ENCODE data around the gene SRL. TPM values are rescaled to one million over a fixed set of nuclear protein-coding genes. Genes with fewer than 3 reads are reported as not detected.

Gene SRL
- total RNA-seq, 1 donor from 2014 or later: not detected

GRCh38 chr16:4270091-4270490 is 28.2 kb upstream of the SRL start:
- DNase-seq (ENCODE audit: low read depth): no peak

GRCh38 chr16:4266372-4266771 is 24.5 kb upstream of the SRL start:
- no peak for DNase-seq (ENCODE audit: low read depth)
- TF ChIP-seq CTCF (conservative IDR thresholded peaks at IDR 0.05; ENCODE audit: low read depth, low read length): no peak
- no peak overlapping the region for H3K4me3 ChIP-seq (ENCODE audit: low read depth, low read length)

More at GRCh38 chr16:4270091-4270490, 28.2 kb upstream of the SRL start:
- no peak for TF ChIP-seq CTCF (conservative IDR thresholded peaks at IDR 0.05; ENCODE audit: low read depth, low read length)
- H3K4me3 ChIP-seq (ENCODE audit: low read depth, low read length): no peak overlapping the region

- DNase-seq (ENCODE audit: low read depth): no peak
- no peak overlapping the region for H3K4me3 ChIP-seq (ENCODE audit: low read depth, low read length)
- no peak for TF ChIP-seq CTCF (conservative IDR thresholded peaks at IDR 0.05; ENCODE audit: low read depth, low read length)
Observed at GRCh38 chr16:4265676-4266075, 23.8 kb upstream of the SRL start.

GRCh38 chr16:4264546-4264945 is 22.7 kb upstream of the SRL start:
- no peak for TF ChIP-seq CTCF (conservative IDR thresholded peaks at IDR 0.05; ENCODE audit: low read depth, low read length)
- DNase-seq (ENCODE audit: low read depth): no peak

GRCh38 chr16:4263504-4264436 is 21.9 kb upstream of the SRL start:
- no peak overlapping the region for H3K4me3 ChIP-seq (ENCODE audit: low read depth, low read length)
- no peak for DNase-seq (ENCODE audit: low read depth)
- TF ChIP-seq CTCF (conservative IDR thresholded peaks at IDR 0.05; ENCODE audit: low read depth, low read length): no peak

More at GRCh38 chr16:4264546-4264945, 22.7 kb upstream of the SRL start:
- no peak overlapping the region for H3K4me3 ChIP-seq (ENCODE audit: low read depth, low read length)

- DNase-seq (ENCODE audit: low read depth): no peak
- TF ChIP-seq CTCF (conservative IDR thresholded peaks at IDR 0.05; ENCODE audit: low read depth, low read length): no peak
- no peak overlapping the region for H3K4me3 ChIP-seq (ENCODE audit: low read depth, low read length)
Observed at GRCh38 chr16:4262303-4262835, 20.5 kb upstream of the SRL start.

Measured in epithelial cell of proximal tubule (primary cell).